ENCODE data around the gene SRRM1. TPM values are rescaled to one million over a fixed set of nuclear protein-coding genes. Genes with fewer than 3 reads are reported as not detected.

SRRM1 gene
- total and polyA plus RNA-seq, 11 donors: 30.3 to 97.0 (median 61.4) TPM

GRCh38 chr1:24654010-24654409 lies 10.9 kb downstream of the SRRM1 start:
- Histone ChIP-seq H3K4me3 (no peak overlapping the region), H3K36me3 (peaks cover 0 to 100% (median 100%) of the 10 kb centered on the region in 9 donors), H3K4me1 (peaks cover 0 to 4% (median 0%) of the 10 kb centered on the region in 12 donors), H3K9me3 (no peaks in the 10 kb centered on the region), H3K27me3 (no peaks in the 10 kb centered on the region), H3K27ac (no peak overlapping the region)
- 96 to 98% (median 96%) methylated on average over 3 of the region's 3 CpGs for WGBS, 4 donors
- no peak for ATAC-seq
- TF ChIP-seq POLR2A (IDR thresholded peaks at IDR 0.05) (no peak), CTCF (IDR thresholded peaks at IDR 0.05) (no peak)
- intact Hi-C loops (cut with DNase I): loop anchor here in 2 of 10 donors (5.0 to 10.0 kb wide), 2 partner anchors 568 to 571 kb away; no protein-coding TSS in a partner anchor
- DNase-seq: no peak

GRCh38 chr1:24656046-24656445 lies 12.9 kb downstream of the SRRM1 start:
- Histone ChIP-seq H3K27me3 (no peaks in the 10 kb centered on the region), H3K4me3 (no peak overlapping the region), H3K27ac (no peak overlapping the region), H3K9me3 (no peaks in the 10 kb centered on the region), H3K36me3 (peaks cover 0 to 100% (median 100%) of the 10 kb centered on the region in 9 donors), H3K4me1 (peaks cover 0 to 8% (median 0%) of the 10 kb centered on the region in 12 donors)
- no peak for DNase-seq
- 92 to 100% (median 96%) methylated on average over 1 of the region's 1 CpG for WGBS, 4 donors
- ATAC-seq: no peak
- intact Hi-C loops (cut with DNase I): loop anchor here in 3 of 10 donors (5.0 to 10.0 kb wide), 2 partner anchors 569 to 571 kb away; no protein-coding TSS in a partner anchor
- TF ChIP-seq CTCF (IDR thresholded peaks at IDR 0.05): no peak
- TF ChIP-seq POLR2A (IDR thresholded peaks at IDR 0.05): no peak

- peaks cover 0 to 8% (median 0%) of the 10 kb centered on the region in 12 donors for H3K4me1 ChIP-seq
- TF ChIP-seq POLR2A (IDR thresholded peaks at IDR 0.05): no peak
- no peak for TF ChIP-seq CTCF (IDR thresholded peaks at IDR 0.05)
- no peaks in the 10 kb centered on the region for H3K27me3 ChIP-seq
- ATAC-seq (no peak), DNase-seq (no peak)
- peaks cover 0 to 100% (median 100%) of the 10 kb centered on the region in 9 donors for H3K36me3 ChIP-seq
- H3K9me3 ChIP-seq: no peaks in the 10 kb centered on the region
- H3K27ac ChIP-seq: no peak overlapping the region
- intact Hi-C loops (cut with DNase I): loop anchor here in 3 of 10 donors (5.0 to 10.0 kb wide), 2 partner anchors 567 to 570 kb away; no protein-coding TSS in a partner anchor
- H3K4me3 ChIP-seq: no peak overlapping the region
- 91 to 96% (median 95%) methylated on average over 3 of the region's 3 CpGs for WGBS, 4 donors
Measured at GRCh38 chr1:24657781-24658180, 14.7 kb downstream of the SRRM1 start.

GRCh38 chr1:24659166-24659904 lies 16.2 kb downstream of the SRRM1 start:
- 93 to 99% (median 96%) methylated on average over 2 of the region's 2 CpGs for WGBS, 4 donors
- H3K27ac ChIP-seq: no peak overlapping the region
- DNase-seq: no peak
- H3K27me3 ChIP-seq: no peaks in the 10 kb centered on the region
- TF ChIP-seq POLR2A (IDR thresholded peaks at IDR 0.05) (no peak), CTCF (IDR thresholded peaks at IDR 0.05) (no peak)
- H3K36me3 ChIP-seq: peaks cover 0 to 100% (median 100%) of the 10 kb centered on the region in 9 donors
- peaks cover 0 to 12% (median 0%) of the 10 kb centered on the region in 12 donors for H3K4me1 ChIP-seq
- H3K4me3 ChIP-seq: no peak overlapping the region
- intact Hi-C loops (cut with DNase I): loop anchor here in 3 of 10 donors (5.0 to 10.0 kb wide), 2 partner anchors 565 to 568 kb away; no protein-coding TSS in a partner anchor
- no peak for ATAC-seq
- no peaks in the 10 kb centered on the region for H3K9me3 ChIP-seq

Measured in heart left ventricle (tissue), 16 donors.